Activated T-helper 1 cell treated with anti-CD3 and anti-CD28 coated beads, Interleukin-2, amount 50 U/mL, for 16 hours (primary cell): Measurements from ENCODE around the gene SMARCB1.

Experiments used
- DNase-seq, 2 donors: peaks; one replicate each; pipeline ENCODE4 v3.0.0-alpha.2; 2020; ENCODE audit warnings: low read depth in 1 of 2, low spot score in 1 of 2

SMARCB1 gene

GRCh38 chr22:23786752-23787599 is at the start of gene SMARCB1:
Gene SMARCB1, plus strand, starts transcription at chr22:23786966. Its CDS starts 204 bp downstream, at chr22:23787170.
- peak; percentile 75 to 85 for DNase-seq

DNA sequence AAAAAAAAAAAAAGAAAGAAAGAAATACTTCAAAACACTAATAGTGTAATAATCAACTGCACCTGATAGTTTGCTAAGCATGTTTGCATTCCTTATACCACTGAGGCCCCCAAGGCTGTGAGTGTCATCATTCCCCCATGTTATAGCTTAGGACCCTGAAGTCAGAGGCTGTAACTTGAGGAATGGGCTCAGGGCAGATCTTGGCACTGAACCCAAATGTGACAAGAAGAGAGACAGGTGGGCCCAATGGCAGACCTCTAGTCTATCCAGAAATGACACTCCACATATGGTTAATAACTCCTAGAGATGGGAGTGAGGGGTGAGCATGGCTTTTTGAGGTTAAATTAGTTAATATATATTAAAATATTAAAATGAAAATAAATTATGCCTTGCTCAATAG is 49.1 kb upstream of the SMARCB1 start:
- no peak for DNase-seq

DNA sequence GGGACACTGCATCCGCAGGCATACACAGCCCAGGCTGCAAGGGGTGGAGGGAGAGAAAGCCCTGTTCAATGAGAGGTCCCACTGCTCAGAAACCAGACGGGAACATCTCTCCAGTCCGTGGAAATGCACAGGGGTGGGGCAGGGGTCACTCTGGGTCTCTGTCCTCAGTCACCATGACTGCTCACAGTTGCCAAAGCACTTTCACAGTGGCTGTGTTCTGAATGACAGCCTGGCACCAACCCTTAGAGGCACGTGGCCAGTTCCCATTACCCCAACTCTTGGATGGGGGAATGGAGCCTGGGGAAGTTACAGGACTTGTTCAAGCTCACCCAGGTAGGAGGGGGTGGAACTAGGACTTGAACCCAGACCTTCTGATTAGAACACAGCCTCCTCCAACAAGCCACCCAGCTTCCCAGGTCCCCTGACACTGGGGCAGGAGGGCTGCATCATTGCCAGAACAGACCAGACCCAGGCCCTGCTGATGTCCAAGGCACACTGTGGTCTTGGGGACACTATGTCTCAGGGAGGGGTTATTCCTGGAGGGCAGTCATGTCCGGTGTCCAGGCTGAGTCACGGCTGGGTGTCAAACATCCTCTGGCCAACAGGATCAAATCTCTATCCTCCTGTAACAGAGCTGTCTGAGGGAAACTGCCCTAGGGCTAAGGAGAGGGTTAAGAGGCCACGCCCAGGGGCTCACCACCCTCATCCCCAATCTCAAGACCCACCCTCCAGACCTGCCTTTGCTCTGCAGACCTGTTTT is 44.1 kb upstream of the SMARCB1 start:
- no peak for DNase-seq

- DNase-seq, result no peak
Observed at GRCh38 chr22:23743303-23743705, 43.5 kb upstream of the SMARCB1 start.

GRCh38 chr22:23744001-23744400 is 42.8 kb upstream of the SMARCB1 start:
- no peak for DNase-seq

GRCh38 chr22:23744485-23744884 is 42.3 kb upstream of the SMARCB1 start:
- no peak for DNase-seq

GRCh38 chr22:23745791-23746190 is 41.0 kb upstream of the SMARCB1 start:
- DNase-seq, result no peak

DNA sequence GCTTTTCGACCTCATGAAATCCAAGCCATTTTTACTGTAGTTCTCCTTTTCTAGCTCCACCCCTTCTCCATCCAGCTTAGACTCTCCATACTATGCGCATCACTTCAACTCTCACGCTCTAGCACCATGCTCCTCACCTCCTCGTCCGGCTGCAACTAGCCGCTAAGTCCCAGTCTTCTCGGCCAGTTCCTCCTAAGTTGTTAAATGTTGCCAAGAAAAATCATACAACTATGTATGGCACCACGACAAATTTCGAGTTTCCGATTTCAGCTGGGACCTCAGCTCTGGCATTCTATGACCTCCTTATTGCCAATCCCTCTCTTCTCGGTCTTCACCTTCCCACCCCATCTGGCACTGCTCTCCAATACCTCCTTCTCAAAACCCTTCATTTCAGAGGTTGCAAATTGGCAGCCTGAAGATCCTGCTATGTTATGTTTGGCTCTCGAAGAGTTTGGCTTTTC is 36.9 kb upstream of the SMARCB1 start:
- DNase-seq, result no peak

DNA sequence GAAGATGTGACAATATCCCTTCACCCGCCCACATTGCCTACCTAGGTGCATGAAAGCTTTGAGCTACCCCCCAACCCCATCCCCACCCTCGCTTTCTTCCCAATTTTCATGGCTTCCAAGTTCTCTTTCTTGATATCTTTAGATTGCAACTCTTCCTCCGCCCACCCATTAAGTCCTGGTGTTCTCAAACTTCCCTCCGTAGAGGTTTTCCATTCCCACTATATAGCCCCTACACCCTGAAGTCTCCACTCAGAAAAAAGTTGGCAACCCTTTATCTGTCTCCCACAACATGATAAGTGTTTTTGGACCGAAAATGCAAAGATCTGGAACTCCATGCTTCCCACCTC is 36.4 kb upstream of the SMARCB1 start:
- no peak for DNase-seq

DNA sequence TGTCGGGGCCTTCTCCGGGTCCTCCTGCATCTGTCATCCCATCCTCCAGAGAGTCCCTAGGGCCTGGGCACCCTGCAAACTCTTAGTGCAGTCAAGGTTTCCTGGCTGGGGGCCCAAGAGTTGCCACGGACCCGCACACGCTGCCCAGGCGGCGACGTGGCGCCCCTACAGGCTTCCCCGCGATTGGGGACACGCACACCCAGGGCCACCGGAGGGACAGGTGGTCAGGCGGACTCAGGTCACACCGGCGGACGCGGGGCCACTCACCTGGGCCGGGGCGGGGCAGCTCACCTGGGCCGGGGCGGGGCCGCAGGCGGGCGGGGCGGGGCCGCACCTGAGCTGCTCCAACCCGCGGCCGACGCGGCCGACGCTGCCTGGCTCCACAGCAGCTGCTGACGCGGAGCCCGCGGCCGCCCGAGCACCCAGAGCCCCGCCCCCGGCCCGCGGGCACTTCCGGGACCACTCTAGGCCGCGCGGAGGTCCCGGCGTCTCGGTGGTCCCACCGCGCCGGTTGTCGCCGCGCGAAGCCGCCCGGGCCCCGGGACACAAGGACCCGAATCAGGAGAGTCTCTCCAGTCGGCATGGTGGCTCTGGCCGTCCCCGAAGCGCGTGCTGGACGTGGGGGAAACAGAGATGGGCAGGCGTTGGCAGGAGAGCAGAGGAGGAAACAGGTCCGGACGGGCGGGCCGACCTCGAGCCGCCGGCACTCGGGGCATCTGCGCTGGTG is 35.9 kb upstream of the SMARCB1 start, which contains the start of gene ZNF70:
ZNF70 (minus strand) TSS at position 399 of the 727 bp plus-strand sequence. CDS start 5,972 bp downstream, outside the sequence.
- peak; percentile 63 to 81 for DNase-seq

- no peak for DNase-seq
Observed at GRCh38 chr22:23751441-23751996, 35.2 kb upstream of the SMARCB1 start.

DNA sequence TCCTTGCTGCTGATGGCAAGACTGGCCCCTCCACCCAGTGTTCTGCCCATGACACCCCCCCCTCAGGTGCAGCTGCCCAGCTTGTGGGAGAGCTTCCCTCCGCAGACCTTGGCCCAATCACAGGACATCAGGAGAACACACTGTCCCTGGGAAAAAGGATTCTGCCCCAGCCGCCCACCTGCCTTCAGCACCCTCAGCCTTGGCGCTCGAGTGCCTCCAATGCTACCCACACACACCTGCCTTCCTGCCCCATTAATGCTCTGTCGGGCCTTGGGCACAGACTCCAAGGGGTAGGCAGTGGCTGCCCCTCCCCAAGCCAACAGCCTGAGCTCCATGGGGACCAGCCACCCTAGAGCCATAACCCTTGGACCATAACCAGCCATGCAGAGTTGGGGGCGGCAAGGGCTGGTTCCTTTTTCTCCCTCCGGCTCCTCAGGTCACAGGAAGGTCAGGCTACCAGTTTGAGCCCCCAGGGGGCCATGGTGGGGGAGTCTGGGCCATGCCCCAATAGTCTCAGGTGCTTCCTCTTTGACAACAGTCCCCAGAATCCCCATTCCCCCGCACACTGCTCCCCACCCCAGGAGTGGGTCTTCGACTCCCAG is 34.6 kb upstream of the SMARCB1 start:
- DNase-seq, result no peak

DNA sequence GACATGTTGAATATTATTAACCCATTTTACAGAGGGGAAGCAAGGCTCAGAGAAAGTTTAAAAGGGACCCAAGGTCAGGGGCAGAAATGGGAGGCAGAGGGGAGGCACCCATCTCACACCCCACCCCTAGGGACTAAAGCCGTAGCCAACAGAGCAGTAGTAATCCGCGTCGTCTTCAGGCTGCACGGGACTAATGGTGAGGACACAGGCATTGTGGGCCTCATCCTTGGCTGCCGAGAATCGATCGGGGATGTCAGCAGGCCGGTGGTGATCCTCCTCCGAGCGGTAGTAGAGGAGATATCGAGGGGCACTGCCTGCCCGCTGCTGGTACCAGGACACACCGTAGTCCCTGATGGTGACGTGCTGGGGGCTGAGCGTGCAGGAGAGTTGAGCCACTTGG is 34.0 kb upstream of the SMARCB1 start:
- DNase-seq, result no peak

DNA sequence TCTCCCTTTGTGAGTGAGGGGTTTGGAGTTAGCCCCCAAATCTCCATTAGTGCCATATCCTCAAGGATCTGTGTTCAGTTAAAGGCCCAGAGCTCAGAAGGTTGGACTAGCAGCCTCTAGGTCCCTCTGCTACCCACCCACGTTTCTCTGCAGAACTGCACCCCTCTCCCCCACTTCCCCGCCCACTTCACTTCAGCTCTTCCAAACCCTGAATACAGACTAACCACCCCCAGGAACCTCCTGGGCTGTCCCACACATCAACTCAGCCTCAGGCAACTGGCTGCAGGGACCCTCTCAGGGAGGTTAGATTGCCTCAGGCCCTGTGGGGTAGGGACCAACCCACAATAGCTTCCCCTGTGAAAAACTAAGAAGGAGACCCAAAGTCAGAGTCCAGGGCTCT is 33.4 kb upstream of the SMARCB1 start:
- DNase-seq, result no peak

GRCh38 chr22:23754220-23754919 is 32.4 kb upstream of the SMARCB1 start, which contains the start of gene VPREB3:
Gene VPREB3, minus strand, starts transcription at chr22:23754425. Its CDS starts 62 bp downstream, at chr22:23754363.
- no peak for DNase-seq

DNA sequence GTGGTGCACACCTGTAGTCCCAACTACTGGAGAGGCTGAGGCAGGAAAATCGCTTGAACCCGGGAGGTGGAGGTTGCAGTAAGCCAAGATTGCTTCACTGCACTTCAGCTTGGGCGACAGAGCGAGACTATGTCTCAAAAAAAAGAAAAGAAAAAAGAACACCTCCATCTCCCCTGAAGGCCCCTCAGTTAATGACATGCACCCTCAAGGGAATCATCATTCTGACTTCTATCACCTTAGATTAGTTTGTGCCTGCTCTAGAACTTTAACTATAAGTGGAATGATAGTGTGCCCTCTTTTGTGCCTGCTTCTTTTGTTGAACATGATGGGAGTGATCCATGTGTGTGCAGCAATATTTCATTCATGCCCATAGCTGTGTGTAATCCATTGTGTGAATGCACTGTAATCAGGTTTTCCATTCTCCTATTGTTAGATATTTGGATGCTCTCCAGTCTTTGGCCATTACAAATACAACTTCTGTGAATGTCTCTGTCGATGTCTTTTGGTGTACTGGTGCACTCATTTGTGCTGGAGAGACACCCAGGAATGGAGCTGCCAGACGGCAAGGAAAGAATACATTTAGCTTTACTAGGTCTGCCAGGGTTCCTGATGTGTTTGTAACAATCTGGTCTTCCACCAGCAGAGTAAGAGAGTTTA is 31.7 kb upstream of the SMARCB1 start:
- no peak for DNase-seq

- DNase-seq, result no peak
Observed at GRCh38 chr22:23755711-23756110, 31.1 kb upstream of the SMARCB1 start.

DNA sequence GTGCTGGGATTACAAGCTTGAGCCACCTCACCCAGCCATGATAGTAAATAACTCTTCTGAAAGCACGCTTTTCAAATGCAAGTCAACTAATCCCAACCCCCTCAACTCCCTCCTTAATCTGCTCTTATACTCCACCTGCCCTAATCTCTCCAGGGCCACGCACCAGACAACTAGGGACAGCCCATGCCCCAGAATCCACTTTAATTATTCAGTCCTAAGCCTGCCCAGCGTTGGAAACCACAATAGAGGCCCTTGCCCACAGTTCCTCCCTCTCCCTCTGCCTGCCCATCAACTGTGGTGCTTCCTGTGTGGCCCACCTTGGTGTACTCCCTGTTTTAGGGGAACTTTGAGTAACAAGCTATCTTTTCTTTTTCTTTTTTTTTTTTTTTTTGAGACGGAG is 29.9 kb upstream of the SMARCB1 start:
- no peak for DNase-seq

- DNase-seq, result no peak
Observed at GRCh38 chr22:23759566-23759965, 27.2 kb upstream of the SMARCB1 start.

DNA sequence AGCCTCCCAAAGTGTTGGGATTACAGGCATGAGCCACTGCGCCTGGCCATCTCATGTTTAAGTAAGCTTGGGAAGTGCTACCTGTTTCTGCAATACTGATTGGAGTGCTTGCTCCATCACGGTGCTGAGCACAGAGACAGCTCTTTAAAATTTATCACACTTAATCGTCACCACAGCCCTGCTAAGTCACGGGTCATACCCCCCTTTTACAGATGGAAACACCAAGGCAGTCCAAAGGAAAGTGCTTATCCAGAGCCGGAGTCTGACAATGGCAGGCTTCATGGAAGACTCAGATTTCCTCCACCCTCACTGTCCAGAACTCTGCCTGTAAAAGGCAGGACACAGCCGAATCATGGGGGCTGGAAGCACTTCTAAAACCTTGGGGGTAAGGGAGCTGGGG is 26.7 kb upstream of the SMARCB1 start:
- DNase-seq, result no peak
